ENCODE measurements around the gene RRP7A.
"Not testable (repeated sequence)": the region's sequence is repeated elsewhere in the genome, so short reads cannot be mapped to it uniquely, and the experiment has no call there.

The RRP7A gene

GRCh38 chr22:42493393-42493792 is 26.2 kb downstream of the RRP7A start:
- DNase-seq = no peak

GRCh38 chr22:42492323-42492690 is 27.3 kb downstream of the RRP7A start:
- DNase-seq = no peak

GRCh38 chr22:42490243-42490832 is 29.3 kb downstream of the RRP7A start:
- no peak for DNase-seq

GRCh38 chr22:42489000-42489399 is 30.6 kb downstream of the RRP7A start:
- no peak for DNase-seq

GRCh38 chr22:42484506-42484905 is 35.1 kb downstream of the RRP7A start:
- no peak for DNase-seq

GRCh38 chr22:42483610-42484223 is 35.9 kb downstream of the RRP7A start:
- DNase-seq = not testable (repeated sequence)

- DNase-seq = no peak
Observed at GRCh38 chr22:42475122-42475521, 44.5 kb downstream of the RRP7A start.

GRCh38 chr22:42473484-42474193 is 46.0 kb downstream of the RRP7A start:
- DNase-seq = peak; percentile 26

GRCh38 chr22:42472671-42473070 is 46.9 kb downstream of the RRP7A start:
- no peak for DNase-seq

- DNase-seq = no peak
Observed at GRCh38 chr22:42471441-42471840, 48.2 kb downstream of the RRP7A start.

GRCh38 chr22:42470366-42471082 is 49.1 kb downstream of the RRP7A start:
- DNase-seq = no peak

GRCh38 chr22:42468841-42469240 is 50.8 kb downstream of the RRP7A start:
- DNase-seq = no peak

- DNase-seq = peak; percentile 6
Observed at GRCh38 chr22:42462016-42462415, 57.6 kb downstream of the RRP7A start.

- DNase-seq = peak; percentile 47
Observed at GRCh38 chr22:42461511-42461910, 58.1 kb downstream of the RRP7A start.
